Measurements from ENCODE around the gene MLST8.
"Not testable (repeated sequence)": the region's sequence is repeated elsewhere in the genome, so short reads cannot be mapped to it uniquely, and the experiment has no call there.

MLST8 gene

DNA sequence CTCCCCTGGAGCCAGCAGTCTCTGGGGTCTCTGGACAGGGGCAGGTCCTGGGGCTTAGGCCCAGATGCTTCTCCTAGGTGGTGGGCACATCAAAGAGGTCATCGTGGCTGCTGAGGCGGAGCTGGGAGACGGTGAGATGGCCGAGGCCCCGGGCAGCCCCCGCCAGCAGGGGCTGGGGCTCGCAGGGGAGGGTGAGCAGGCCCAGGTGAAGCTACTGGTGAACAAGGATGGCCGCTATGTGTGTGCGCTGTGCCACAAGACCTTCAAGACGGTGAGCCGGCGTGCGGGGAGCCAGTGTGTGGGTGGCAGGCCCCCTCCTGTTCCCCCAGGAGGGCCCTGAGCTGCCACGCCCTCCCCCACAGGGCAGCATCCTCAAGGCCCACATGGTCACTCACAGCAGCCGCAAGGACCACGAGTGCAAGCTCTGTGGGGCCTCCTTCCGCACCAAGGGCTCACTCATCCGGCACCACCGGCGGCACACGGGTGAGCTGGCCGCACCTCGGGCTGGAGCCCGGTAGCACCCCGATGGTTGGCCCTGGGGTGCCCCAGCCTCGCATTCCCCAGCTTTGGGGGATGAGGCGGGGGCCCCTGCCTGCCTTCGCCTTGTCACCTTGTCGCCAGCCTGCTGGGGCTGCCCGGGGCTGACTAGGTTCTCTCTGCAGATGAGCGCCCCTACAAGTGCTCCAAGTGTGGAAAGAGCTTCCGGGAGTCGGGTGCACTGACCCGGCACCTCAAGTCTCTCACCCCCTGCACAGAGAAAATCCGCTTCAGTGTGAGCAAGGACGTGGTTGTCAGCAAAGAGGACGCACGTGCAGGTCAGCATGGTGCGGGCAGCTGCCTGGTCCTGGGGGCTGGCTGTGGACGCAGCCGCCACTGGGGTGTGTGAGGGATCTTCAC, 27.1 kb downstream of the MLST8 start:
- DNase-seq = no peak

DNA sequence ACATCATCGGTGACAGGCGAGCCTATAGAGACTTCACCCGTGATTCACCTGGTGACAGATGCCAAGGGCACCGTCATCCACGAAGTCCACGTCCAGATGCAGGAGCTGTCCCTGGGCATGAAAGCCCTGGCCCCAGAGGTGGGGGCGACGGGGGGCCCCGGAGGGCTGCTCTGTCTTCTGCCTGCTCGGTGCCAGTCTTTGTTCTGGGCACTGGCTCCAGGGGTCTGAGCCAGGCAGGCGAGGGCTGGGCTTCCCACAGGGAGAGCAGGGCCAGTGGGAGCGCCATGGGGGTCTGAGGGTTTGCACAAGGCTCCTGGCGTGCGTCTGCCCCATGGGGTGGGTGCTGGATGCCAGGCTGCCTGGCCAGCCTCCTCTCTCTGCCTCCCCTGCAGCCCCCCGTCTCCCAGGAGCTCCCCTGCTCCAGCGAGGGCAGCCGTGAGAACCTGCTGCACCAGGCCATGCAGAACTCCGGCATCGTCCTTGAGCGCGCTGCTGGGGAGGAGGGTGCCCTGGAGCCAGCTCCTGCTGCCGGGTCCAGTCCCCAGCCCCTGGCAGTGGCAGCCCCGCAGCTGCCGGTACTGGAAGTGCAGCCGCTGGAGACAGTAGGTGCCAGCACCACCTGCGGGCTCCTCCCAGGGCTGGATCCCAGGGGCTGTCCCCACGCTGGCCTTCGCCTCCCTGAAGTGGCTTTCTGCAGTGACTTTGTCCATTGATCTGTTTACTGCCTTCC, 28.0 kb downstream of the MLST8 start:
- no peak for DNase-seq

DNA sequence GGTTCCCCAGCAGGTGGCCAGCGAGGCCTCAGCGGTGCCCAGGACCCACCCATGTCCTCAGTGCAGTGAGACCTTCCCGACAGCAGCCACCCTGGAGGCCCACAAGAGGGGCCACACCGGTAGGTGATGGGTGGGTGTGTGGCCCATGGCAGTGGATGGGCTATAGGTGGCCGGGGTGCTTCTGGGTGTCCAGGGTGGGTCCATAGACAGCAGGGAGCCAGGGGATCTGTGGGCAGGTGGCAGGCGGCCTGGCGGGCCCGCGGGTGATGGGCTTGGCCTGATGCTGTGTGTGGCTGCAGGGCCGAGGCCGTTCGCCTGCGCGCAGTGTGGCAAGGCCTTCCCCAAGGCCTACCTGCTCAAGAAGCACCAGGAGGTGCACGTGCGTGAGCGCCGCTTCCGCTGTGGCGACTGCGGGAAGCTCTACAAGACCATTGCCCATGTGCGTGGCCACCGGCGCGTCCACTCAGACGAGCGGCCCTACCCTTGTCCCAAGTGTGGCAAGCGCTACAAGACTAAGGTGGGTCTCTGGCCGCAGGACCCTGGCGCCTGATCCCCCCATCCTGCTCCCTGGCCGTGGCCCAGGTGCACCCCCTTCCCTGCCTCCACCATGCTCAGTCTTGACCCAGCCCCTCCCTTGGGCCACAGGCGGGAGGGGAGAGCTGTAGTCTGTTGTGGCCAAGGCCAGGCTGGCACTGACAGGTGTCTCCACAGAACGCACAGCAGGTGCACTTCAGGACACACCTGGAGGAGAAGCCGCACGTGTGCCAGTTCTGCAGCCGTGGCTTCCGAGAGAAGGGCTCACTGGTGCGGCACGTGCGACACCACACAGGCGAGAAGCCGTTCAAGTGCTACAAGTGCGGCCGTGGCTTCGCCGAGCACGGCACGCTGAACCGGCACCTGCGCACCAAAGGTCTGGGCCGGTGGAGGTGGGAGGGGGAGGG, 28.9 kb downstream of the MLST8 start:
- DNase-seq = no peak

DNA sequence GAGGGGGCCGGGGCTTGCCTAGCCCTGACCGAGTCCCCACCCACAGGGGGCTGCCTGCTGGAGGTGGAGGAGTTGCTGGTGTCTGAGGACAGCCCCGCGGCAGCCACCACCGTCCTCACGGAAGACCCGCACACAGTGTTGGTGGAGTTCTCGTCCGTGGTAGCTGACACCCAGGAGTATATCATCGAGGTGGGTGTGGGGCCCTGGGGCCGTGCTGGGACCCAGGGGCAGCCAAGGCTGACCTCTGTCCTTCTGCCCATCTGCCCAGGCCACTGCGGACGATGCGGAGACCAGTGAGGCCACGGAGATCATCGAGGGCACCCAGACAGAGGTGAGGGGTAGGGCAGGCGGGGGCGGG, 29.5 kb downstream of the MLST8 start:
- no peak for DNase-seq

DNA sequence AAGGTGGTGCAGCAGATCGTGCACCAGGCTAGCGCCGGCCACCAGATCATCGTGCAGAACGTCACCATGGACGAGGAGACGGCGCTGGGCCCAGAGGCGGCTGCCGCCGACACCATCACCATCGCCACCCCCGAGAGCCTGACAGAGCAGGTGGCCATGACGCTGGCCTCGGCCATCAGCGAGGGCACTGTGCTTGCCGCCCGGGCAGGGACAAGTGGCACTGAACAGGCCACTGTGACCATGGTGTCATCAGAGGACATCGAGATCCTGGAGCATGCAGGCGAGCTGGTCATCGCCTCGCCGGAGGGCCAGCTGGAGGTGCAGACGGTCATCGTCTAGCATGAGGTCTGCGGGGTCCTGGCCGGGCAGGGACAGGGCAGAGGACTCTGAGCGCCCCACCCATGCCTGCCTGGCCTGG, 30.0 kb downstream of the MLST8 start:
- no peak for DNase-seq

DNA sequence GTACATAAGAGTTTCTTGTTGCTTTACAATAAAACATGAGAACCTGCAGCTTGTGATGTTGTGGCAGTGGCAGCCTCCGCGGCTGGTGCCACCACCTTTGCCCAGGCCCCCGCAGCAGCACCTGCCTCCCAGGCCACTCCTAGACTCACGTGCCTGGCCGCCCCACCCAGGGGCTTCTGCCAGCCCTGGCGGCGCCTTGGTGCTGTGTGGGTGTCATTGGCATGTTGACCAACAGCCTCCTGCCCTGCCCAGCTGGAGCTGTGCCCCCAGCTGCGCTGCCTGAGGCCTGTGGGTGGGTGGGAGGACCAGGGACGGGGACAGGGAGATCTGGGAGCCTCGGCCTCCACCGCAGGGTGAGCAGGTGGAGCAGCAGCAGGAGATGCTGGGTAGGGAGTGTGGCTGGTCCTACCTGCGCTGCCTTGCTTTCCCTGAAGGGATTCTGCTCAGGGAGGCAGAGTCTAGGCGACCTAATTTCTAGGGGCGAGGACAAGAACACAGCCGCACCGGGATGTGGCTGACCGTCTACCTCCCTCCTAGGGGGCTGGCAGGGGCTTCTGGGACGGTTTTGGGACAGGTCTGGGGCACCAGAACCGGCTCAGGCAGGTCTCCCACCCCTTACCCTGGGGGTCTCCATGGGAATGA, 30.6 kb downstream of the MLST8 start:
- DNase-seq = no peak

DNA sequence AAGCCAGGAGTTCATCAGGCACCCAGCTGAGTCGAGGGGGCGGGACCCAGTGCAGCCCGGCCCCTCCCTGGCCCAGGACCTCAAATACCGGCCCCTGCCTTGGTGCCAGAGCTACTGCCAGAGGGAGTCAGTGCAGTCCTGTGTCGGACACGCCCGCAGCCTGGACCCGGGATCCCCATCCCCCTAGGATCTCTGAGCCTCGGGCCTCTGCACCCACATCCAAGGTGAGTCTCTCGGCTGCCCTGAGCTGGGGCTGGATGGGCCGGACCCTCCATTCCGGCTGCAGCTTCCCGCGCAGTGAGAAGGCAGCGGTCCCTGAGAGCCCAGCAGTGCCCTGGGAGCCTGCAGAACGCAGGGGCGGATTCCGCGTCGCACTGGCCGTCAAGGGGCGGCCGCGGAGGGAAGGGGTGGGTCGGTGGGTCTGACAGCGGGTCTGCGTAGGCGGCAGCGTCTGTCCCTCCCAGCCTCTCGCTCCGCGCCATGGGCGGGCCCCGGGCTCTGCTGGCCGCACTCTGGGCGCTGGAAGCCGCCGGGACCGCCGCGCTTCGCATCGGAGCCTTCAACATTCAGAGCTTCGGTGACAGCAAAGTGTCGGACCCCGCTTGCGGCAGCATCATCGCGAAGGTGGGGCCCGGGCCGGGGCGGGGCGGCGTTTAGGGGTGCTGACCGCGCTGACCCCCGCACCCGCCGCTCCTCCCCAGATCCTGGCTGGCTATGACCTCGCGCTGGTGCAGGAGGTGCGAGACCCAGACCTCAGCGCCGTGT, 31.3 kb downstream of the MLST8 start, which contains the start of gene DNASE1L2:
TSS of gene DNASE1L2 (plus strand) at position 108 of the 765 bp plus-strand sequence. CDS start at position 481, 373 bp downstream.
- DNase-seq = no peak

DNA sequence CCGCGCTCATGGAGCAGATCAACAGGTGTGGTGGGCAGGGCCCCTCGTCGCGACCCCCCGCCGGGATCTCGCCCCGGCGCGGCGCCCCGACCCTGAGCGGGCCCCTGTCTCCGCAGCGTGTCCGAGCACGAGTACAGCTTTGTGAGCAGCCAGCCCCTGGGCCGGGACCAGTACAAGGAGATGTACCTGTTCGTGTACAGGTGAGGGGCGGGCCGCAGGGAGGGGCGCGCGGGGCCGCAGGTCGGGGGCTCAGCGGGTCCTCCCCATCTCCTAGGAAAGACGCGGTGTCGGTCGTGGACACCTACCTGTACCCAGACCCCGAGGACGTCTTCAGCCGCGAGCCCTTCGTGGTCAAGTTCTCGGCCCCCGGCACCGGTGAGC, 31.8 kb downstream of the MLST8 start:
- DNase-seq = no peak

DNA sequence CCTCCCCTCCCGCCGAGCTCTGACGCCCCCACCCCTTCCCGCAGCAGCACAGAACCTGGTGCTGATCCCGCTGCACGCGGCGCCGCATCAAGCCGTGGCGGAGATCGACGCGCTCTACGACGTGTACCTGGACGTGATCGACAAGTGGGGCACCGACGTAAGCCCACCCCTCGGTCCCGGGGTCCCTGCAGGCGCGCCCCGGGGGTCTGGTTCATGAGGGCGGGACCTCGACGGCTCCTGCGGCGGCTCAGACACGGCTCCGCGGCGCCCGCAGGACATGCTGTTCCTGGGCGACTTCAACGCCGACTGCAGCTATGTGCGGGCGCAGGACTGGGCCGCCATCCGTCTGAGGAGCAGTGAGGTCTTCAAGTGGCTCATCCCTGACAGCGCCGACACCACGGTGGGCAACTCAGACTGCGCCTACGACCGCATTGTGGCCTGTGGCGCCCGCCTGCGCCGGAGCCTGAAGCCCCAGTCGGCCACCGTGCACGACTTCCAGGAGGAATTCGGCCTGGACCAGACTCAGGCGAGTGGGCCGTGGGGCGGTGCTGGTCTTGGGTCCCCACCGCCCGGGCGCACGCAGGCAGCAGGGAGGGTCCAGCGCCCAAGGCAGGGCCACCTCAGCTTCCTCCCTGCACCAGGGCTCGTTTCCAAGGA, 32.4 kb downstream of the MLST8 start:
- no peak for DNase-seq

DNA sequence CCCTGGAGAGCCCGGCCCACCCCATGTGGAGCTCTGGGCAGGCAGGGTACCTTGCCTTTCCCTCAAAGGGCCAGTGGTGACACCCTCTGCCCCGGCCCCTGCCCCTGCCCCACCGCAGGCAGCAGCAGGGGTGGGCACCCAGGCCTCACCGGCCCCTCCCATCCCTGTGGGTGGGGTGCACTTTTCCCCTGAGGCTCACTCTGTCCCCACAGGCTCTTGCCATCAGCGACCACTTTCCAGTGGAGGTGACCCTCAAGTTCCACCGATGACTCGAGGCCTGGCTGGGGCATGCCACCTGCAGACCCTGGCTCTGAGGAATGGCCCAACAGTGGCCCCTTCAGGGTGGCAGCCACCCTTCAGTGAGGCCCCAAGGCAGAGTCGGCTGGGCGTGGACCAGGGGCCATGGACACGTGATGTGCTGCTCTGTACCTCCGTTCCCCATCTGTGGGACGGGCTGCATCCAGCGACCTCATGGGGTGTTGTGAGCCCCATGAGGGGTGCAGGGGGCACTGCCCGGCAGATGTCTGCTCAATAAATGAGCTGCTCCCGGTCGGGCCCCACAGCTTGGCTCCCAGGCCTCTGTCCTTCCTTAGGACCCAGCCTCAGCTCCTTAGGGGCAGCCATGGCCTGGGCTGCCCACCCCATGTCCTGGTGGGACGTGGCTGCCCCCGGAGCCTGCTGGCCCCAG, 33.0 kb downstream of the MLST8 start:
- DNase-seq = no peak

DNA sequence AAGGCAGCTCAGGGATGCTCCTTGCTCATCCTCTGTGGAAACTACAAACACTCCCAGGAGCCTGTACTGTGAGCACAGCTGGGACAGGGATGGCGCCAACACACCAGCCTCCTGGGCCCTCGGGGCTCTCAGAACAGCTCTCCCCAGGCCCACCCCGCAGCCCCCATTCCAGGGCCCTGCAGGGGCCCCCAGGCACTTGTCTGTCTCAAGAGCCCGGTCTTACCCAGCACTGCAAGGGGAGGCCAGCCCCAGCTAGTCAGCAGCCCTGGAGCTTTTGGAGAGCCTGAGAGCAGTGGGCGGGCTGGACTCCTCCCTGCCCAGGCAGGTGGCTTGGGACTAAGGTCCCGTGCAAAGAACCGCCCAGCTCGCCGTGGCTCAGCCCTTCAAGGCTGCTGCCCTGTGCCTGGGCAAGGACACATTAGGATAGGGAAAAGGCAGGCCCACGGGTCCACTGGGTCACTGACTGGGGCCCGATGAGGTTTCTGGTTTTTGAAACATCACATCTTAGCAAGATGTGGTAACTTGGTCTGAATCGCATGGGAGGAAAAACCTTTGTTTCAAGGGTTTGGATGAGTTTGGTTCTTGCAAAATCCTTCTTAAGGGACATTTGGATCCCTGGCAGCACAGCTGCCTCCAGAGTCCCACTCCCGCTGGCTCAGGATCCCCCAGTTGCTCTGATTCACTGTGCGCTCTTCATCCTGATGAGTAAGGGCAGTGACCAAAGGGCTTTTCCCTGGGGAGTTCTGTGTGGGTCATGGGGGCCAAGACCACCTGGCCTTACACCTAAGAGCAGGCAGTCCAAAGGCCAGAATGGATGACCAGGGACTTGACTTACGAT, 33.8 kb downstream of the MLST8 start:
- DNase-seq = no peak

DNA sequence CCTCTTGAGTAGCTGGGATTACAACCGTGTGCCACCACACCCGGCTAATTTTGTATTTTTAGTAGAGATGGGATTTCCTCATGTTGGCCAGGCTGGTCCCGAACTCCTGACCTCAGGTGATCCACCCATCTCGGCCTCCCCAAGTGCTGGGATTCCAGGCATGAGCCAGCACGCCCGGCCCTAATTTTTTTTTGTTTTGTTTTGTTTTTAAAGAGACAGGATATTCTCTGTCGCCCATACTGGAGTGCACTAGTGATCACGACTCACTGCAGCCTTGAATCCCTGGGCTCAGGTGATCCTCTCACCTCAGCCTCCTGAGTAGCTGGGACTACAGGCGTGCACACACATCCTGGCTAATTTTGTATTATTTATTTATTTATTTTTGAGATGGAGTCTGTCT, 35.1 kb downstream of the MLST8 start:
- DNase-seq = not testable (repeated sequence)

DNA sequence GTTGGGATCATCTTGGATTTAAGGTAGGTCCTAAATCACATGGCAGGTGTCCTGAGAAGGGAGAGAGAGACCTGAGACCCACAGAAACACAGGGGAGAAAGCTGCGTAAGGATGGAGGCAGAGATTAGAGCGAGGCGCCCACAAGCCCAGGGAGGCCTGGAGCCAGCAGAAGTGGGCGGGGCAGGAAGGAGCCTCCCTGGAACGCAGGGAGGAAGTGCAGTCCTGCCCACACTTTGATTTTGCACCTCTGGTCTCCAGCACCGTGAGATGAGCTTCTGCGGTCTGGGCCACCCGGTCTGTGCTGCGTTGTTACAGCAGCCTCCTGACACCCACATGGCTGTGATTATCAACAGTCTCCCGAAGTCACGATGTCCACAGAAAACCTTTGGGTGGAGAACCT, 37.3 kb downstream of the MLST8 start:
- no peak for DNase-seq

DNA sequence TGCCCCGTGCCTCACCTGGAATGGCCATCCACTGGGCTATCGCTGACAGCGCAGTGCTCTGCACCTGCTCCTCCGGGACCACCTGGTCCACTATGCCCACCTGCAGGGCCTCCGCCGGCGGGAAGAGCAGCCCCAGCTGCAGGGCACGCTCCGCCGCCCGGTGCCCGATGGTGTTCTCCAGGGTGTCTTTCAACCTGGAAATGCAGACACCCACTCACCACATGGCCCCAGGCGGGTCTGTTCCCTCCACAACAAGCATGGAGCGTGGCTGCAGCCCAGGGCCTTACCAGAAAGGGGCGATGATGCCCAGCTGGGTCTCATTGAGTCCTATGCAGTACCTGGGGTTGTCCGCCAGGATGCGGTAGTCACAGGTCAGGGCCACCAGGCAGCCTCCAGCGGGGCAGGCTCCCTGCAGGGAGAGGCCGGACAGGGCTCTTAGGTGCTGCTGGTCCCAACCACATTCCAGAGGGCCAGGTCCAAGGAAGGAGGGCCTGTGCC, 37.8 kb downstream of the MLST8 start:
- no peak for DNase-seq

DNA sequence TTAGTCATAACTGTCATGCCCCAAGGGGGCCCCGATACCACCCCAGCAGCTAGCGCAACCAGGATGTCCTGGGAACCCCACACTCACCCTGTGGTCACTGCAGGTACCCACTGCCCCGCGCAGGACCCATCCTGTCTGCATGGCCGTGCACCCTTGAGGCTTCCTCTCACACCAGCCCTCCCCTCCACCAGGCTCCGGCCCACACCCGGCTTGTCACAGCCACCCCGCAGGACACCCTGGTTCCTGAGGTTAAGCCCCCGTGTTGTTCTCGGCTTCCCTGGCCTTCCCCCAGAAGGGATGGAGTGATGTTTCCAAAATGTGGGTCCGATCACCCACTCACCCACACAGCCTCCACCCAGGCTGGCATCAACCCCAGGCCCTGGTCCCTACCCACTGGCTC, 38.5 kb downstream of the MLST8 start:
- no peak for DNase-seq

DNA sequence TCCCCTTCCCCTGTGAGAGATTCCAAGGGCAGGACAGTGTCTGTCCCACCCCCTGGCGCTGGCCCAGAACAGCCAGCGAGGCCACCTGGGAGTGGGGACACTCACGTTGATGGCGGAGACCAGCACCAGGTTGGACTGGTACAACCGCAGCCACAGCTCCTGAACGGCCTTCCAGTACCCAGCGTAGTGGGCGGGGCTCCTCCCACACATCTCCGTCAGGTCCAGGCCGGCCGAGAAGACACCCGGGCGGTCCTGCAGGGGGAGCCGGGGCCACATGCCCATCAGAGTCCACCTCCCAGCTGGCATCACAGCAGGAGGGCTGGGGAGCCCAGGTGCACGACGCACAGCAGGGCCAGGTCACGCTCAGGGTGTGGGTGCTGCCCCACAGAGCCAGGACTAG, 39.0 kb downstream of the MLST8 start:
- no peak for DNase-seq

DNA sequence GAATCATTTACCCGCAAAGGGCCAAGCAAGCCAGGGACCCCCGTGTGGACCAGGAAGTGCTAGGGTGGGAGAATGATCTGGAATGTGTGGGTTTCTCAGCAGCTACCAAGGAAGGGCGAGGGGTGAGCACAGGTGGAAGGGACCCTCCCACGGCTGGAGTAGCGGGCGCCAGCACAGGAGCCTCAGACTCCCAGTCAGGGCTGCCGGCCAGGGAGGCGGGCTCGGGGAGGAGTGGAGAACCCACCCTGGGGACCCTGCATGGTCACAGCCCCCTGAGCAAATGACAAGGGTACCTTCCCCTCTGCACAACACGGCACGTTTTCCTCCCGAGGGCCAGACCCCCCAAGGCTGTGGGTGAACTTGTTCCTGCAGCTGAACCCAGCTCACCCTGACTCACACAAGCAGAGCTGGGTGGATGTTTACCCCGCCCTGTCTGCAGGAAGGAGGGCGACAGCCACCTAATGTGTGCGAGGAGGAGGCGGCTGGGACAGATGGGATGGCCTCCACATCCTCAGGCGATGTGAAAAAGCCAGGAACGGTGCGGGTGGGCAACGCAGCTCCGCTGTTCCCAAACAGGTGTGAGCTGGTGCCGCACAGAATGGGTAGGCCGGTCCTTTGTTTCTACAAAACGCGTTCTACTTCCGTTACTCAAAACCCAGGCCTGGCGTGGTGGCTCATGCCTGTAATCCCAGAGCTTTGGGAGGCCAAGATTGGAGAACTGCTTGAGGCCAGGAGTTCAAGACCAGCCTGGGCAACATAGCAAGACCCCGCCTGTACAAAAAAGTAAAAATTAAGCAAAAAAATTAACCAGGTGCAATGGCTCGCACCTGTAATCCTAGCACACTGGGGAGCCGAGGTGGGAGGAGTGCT, 39.9 kb downstream of the MLST8 start:
- no peak for DNase-seq

DNA sequence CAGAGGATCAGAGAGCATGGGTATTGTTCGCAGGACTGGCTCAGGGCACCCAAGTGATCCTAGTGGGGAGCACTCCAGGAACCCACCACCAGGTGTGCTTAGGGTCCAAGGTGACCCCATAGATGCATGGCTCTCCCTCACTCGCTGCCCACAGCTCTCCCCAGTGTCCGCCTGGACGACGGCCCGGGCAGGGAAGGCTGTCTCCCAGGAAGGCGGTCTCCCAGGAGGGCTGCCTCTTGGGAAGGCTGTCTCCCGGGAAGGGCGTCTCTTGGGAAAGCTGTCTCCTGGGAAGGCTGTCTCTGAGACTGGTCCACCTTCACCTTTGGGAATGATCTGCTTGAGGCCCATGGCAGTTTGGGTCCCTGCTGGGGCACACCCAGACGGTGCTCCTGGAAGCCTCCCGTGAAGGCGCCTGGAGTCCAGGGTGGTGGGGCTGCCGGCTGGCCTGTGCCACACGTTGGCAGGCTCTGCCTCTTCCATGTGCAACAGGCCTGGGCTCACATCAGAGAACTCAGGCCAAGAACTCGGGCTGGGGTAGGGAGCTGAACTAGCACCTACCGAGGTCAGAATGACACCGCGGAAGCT, 41.1 kb downstream of the MLST8 start:
- DNase-seq = no peak
